ENCODE data around the gene REEP1.

Gene REEP1

DNA sequence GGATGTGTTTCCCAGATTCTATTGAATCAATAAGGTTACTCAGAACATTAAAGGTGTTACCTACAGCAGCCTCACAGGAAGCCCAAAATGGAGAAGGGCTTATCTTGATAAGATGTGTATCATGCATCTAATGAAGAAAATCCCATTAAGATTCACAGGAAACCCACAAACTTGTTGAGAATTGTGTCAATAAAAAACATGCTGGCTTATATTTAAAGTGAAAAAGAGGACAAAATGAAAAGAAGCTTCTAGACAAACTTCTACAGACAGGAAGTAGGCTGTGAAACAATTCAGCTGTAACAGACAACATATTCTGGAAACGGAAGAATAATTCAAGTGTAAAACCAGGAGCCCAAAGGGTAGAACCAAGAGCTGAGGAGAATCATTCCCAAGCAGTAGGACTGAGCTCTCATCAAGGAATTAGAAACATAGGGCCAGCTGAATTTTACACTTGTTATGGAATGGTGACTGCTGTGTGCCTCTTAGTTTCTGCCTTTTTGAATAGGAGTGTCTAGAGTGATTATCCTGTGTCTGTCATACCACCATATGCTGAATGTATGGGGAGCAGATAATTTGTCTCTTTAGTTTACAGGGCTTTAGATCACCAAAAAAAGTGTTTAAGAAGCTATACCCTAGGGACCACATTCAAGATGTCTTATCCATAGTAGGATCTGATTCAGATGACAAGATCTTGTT lies 151.8 kb downstream of the REEP1 start:
- H3K36me3 ChIP-seq (ENCODE audit: control insufficient read depth, insufficient read depth, low read length): no peaks in the 10 kb centered on the region
- no peaks in the 10 kb centered on the region for H3K27me3 ChIP-seq (ENCODE audit: control insufficient read depth, insufficient read depth, low read length, poor library complexity, severe bottlenecking)
- WGBS, 2 experiments: 90 to 91% methylated on average over 1 of the region's 1 CpG
- no peak overlapping the region for H3K27ac ChIP-seq (ENCODE audit: insufficient read depth, low read depth, low read length, poor library complexity, severe bottlenecking)
- H3K9me3 ChIP-seq (ENCODE audit: control insufficient read depth, low read length): no peaks in the 10 kb centered on the region
- H3K4me3 ChIP-seq (ENCODE audit: insufficient read depth, low read depth, low read length): no peak overlapping the region
- H3K4me1 ChIP-seq (ENCODE audit: control insufficient read depth, insufficient read depth, low read length): no peaks in the 10 kb centered on the region

DNA sequence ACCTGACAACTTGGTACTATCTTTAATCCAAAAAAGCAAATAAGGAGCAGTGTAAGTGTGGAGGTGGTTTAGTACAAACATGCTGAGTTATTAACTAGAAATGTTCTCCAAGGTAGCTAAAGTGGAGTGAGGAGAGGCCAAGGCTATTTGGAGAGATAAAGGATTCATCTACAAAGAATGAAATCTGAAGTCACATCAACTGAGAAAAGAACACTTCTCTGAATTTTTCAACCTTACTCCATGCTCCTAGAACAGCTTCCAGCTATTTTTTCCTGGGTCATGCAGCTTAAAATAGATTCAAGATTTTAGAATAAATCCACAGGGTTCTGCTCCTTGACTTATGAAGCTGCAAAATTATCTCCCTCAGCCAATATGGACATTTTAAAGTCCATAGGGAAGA lies 160.8 kb downstream of the REEP1 start:
- Histone ChIP-seq H3K4me1 (ENCODE audit: control insufficient read depth, insufficient read depth, low read length) (no peaks in the 10 kb centered on the region), H3K9me3 (ENCODE audit: control insufficient read depth, low read length) (no peaks in the 10 kb centered on the region), H3K36me3 (ENCODE audit: control insufficient read depth, insufficient read depth, low read length) (peaks cover 4% of the 10 kb centered on the region), H3K4me3 (ENCODE audit: insufficient read depth, low read depth, low read length) (no peak overlapping the region), H3K27me3 (ENCODE audit: control insufficient read depth, insufficient read depth, low read length, poor library complexity, severe bottlenecking) (no peaks in the 10 kb centered on the region), H3K27ac (ENCODE audit: insufficient read depth, low read depth, low read length, poor library complexity, severe bottlenecking) (no peak overlapping the region)

DNA sequence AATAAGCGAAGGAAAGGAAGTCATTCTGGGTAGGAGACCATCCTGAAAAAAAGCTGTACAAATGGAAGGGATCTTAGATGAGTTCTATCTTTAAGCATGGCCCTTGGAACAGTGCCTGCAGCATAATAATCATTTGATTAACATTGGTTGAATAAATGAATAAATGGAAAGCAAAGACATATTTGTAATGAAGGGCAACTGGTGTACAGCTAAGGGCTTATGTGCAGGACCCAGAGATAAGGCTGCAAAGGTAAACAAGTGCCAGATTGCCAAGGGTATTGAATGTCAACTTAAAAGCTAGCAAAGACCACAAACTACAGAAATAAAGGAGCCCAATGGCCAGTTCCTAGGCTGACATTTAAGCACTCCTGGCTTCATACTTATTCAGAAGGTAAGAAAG lies 161.6 kb downstream of the REEP1 start:
- peaks cover 4% of the 10 kb centered on the region for H3K36me3 ChIP-seq (ENCODE audit: control insufficient read depth, insufficient read depth, low read length)
- WGBS, 2 experiments: 93 to 97% methylated on average over 1 of the region's 1 CpG
- H3K27ac ChIP-seq (ENCODE audit: insufficient read depth, low read depth, low read length, poor library complexity, severe bottlenecking): no peak overlapping the region
- no peaks in the 10 kb centered on the region for H3K27me3 ChIP-seq (ENCODE audit: control insufficient read depth, insufficient read depth, low read length, poor library complexity, severe bottlenecking)
- no peak overlapping the region for H3K4me3 ChIP-seq (ENCODE audit: insufficient read depth, low read depth, low read length)
- no peaks in the 10 kb centered on the region for H3K9me3 ChIP-seq (ENCODE audit: control insufficient read depth, low read length)
- no peaks in the 10 kb centered on the region for H3K4me1 ChIP-seq (ENCODE audit: control insufficient read depth, insufficient read depth, low read length)

DNA sequence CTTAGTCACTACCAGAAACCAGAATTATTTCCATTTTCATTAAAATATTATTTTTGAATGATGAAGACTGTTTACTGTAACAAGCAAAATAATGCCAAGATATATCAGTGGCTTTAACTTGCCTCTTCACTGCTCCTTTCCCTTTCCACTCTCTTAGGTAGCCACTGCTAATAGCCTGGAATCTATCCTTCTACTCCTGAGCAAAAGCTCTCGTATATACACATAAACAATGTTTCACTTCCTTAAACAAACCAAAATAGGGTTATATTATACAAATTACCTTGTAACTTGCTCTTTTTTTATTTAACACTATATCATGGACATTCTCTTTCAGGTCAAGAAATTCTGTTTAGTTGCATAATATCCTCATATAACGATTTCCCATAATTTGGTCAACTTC lies 163.0 kb downstream of the REEP1 start:
- Histone ChIP-seq H3K4me3 (ENCODE audit: insufficient read depth, low read depth, low read length) (no peak overlapping the region), H3K27me3 (ENCODE audit: control insufficient read depth, insufficient read depth, low read length, poor library complexity, severe bottlenecking) (no peaks in the 10 kb centered on the region), H3K36me3 (ENCODE audit: control insufficient read depth, insufficient read depth, low read length) (peaks cover 3% of the 10 kb centered on the region), H3K4me1 (ENCODE audit: control insufficient read depth, insufficient read depth, low read length) (no peaks in the 10 kb centered on the region), H3K27ac (ENCODE audit: insufficient read depth, low read depth, low read length, poor library complexity, severe bottlenecking) (no peak overlapping the region), H3K9me3 (ENCODE audit: control insufficient read depth, low read length) (no peaks in the 10 kb centered on the region)
- WGBS, 2 experiments: 94 to 96% methylated on average over 2 of the region's 2 CpGs

DNA sequence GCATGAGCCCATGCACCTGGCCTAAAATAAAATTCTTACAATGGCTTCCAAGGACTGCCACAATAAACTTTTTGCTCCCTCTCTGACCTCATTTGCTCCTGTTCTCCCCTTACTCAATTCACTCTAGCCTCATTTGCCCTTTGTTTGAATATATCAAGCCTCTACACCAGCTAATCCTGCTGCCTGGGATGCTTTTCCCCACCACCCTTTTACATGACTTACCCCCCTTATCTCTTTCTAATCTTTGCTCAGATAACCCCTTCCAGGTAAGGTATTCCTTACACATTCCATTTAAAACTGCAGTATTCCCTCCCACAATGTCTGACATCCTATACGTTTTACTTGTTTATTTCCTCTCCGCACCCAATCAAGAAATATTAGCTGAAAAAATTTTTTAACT lies 164.8 kb downstream of the REEP1 start:
- WGBS, 2 experiments: 96 to 100% methylated on average over 2 of the region's 2 CpGs
- H3K27ac ChIP-seq (ENCODE audit: insufficient read depth, low read depth, low read length, poor library complexity, severe bottlenecking): no peak overlapping the region
- H3K4me1 ChIP-seq (ENCODE audit: control insufficient read depth, insufficient read depth, low read length): no peaks in the 10 kb centered on the region
- peaks cover 8% of the 10 kb centered on the region for H3K36me3 ChIP-seq (ENCODE audit: control insufficient read depth, insufficient read depth, low read length)
- no peaks in the 10 kb centered on the region for H3K9me3 ChIP-seq (ENCODE audit: control insufficient read depth, low read length)
- H3K4me3 ChIP-seq (ENCODE audit: insufficient read depth, low read depth, low read length): no peak overlapping the region
- no peaks in the 10 kb centered on the region for H3K27me3 ChIP-seq (ENCODE audit: control insufficient read depth, insufficient read depth, low read length, poor library complexity, severe bottlenecking)

DNA sequence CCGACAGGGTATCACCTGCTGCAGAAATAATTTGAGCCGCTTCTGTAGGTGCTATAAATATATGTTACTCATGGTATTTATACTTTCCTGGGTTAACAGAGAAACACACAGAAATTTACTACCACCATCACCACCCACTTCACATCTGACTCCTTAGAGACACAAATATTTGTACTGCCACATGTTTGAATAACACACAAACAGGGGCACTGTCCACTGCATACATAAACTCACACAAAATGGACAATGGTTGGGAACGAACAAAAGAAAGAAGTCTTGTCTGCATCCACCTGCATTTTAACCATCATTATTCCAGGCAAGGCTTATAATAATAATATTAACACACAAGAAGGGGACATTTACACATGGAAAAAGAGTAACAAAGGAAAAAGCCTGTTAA lies 166.1 kb downstream of the REEP1 start:
- H3K36me3 ChIP-seq (ENCODE audit: control insufficient read depth, insufficient read depth, low read length): peaks cover 8% of the 10 kb centered on the region

DNA sequence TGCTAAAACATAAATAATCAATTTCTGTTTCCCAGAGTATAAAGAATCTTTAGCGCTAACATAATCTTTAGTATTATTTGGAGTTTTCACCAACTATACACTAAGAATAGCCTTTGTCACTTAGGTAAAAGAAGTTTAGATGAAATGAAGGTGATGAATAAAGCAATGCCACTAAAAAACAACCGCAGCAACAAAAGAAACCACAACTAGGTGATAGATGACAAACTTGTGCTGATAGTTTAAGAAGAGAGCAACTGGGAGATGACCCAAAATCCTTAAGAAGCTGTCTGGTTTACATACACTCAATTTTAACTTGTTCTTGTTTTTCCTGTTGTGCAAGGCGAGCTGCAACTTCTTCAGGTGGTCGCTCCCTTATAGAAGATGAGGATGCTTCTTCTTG lies 167.0 kb downstream of the REEP1 start:
- Histone ChIP-seq H3K9me3 (ENCODE audit: control insufficient read depth, low read length) (no peaks in the 10 kb centered on the region), H3K36me3 (ENCODE audit: control insufficient read depth, insufficient read depth, low read length) (peaks cover 8% of the 10 kb centered on the region), H3K4me3 (ENCODE audit: insufficient read depth, low read depth, low read length) (no peak overlapping the region), H3K27me3 (ENCODE audit: control insufficient read depth, insufficient read depth, low read length, poor library complexity, severe bottlenecking) (no peaks in the 10 kb centered on the region), H3K27ac (ENCODE audit: insufficient read depth, low read depth, low read length, poor library complexity, severe bottlenecking) (no peak overlapping the region), H3K4me1 (ENCODE audit: control insufficient read depth, insufficient read depth, low read length) (no peaks in the 10 kb centered on the region)
- WGBS, 2 experiments: 93 to 97% methylated on average over 3 to 4 of the region's 4 CpGs

More for the DNA sequence above, 166.1 kb downstream of the REEP1 start:
- H3K4me1 ChIP-seq (ENCODE audit: control insufficient read depth, insufficient read depth, low read length): no peaks in the 10 kb centered on the region
- no peaks in the 10 kb centered on the region for H3K9me3 ChIP-seq (ENCODE audit: control insufficient read depth, low read length)
- no peaks in the 10 kb centered on the region for H3K27me3 ChIP-seq (ENCODE audit: control insufficient read depth, insufficient read depth, low read length, poor library complexity, severe bottlenecking)
- no peak overlapping the region for H3K4me3 ChIP-seq (ENCODE audit: insufficient read depth, low read depth, low read length)
- H3K27ac ChIP-seq (ENCODE audit: insufficient read depth, low read depth, low read length, poor library complexity, severe bottlenecking): no peak overlapping the region
- WGBS, 2 experiments: 86 to 93% methylated on average over 2 to 3 of the region's 3 CpGs
